Measurements from ENCODE around the gene ZBTB7A.

Gene ZBTB7A

GRCh38 chr19:4093643-4094175 lies 27.0 kb upstream of the ZBTB7A start:
- DNase-seq, result no peak

GRCh38 chr19:4090356-4091220 lies 23.9 kb upstream of the ZBTB7A start:
- DNase-seq, result no peak

- DNase-seq, result no peak
Measured at GRCh38 chr19:4089946-4090345, 23.2 kb upstream of the ZBTB7A start.

- DNase-seq, result peak; percentile 82
Measured at GRCh38 chr19:4089400-4089908, 22.8 kb upstream of the ZBTB7A start.

GRCh38 chr19:4088975-4089374 lies 22.3 kb upstream of the ZBTB7A start:
- no peak for DNase-seq

- DNase-seq, result no peak
Measured at GRCh38 chr19:4087787-4088679, 21.3 kb upstream of the ZBTB7A start.

GRCh38 chr19:4086411-4086867 lies 19.7 kb upstream of the ZBTB7A start:
- no peak for DNase-seq

- DNase-seq, result no peak
Measured at GRCh38 chr19:4084547-4084877, 17.8 kb upstream of the ZBTB7A start.

GRCh38 chr19:4083677-4084546 lies 17.2 kb upstream of the ZBTB7A start:
- DNase-seq, result peak; percentile 72

GRCh38 chr19:4082172-4082571 lies 15.5 kb upstream of the ZBTB7A start:
- DNase-seq, result no peak

GRCh38 chr19:4081441-4082129 lies 14.9 kb upstream of the ZBTB7A start:
- no peak for DNase-seq

GRCh38 chr19:4080473-4080872 lies 13.8 kb upstream of the ZBTB7A start:
- DNase-seq, result no peak

GRCh38 chr19:4077800-4078684 lies 11.3 kb upstream of the ZBTB7A start:
- peak; percentile 81 for DNase-seq

GRCh38 chr19:4077007-4077374 lies 10.3 kb upstream of the ZBTB7A start:
- DNase-seq, result no peak

GRCh38 chr19:4075373-4075772 lies 8.7 kb upstream of the ZBTB7A start:
- DNase-seq, result no peak

- DNase-seq, result no peak
Measured at GRCh38 chr19:4071610-4072009, 4.9 kb upstream of the ZBTB7A start.

- DNase-seq, result peak; percentile 77
Measured at GRCh38 chr19:4069331-4069959, 2.7 kb upstream of the ZBTB7A start.

- no peak for DNase-seq
Measured at GRCh38 chr19:4068047-4068966, 1.6 kb upstream of the ZBTB7A start.

- DNase-seq, result peak; percentile 84
Measured at GRCh38 chr19:4067396-4068046, 822 bp upstream of the ZBTB7A start.

Measured in activated CD8-positive, alpha-beta memory T cell treated with anti-CD3 and anti-CD28 coated beads for 24 hours (primary cell).